NCI-H1105 treated with DMSO at 0.1 percent for 48 hours (cell line): ENCODE data around the gene TMC8.
"Not testable (repeated sequence)": the region's sequence is repeated elsewhere in the genome, so short reads cannot be mapped to it uniquely, and the experiment has no call there.

Source experiments
- DNase-seq: peaks from one replicate; lab custom pipeline; 2025; lab: John Stamatoyannopoulos, UW

TMC8 gene

GRCh38 chr17:78111016-78111726 lies 19.4 kb upstream of the TMC8 start:
- no peak for DNase-seq

DNA sequence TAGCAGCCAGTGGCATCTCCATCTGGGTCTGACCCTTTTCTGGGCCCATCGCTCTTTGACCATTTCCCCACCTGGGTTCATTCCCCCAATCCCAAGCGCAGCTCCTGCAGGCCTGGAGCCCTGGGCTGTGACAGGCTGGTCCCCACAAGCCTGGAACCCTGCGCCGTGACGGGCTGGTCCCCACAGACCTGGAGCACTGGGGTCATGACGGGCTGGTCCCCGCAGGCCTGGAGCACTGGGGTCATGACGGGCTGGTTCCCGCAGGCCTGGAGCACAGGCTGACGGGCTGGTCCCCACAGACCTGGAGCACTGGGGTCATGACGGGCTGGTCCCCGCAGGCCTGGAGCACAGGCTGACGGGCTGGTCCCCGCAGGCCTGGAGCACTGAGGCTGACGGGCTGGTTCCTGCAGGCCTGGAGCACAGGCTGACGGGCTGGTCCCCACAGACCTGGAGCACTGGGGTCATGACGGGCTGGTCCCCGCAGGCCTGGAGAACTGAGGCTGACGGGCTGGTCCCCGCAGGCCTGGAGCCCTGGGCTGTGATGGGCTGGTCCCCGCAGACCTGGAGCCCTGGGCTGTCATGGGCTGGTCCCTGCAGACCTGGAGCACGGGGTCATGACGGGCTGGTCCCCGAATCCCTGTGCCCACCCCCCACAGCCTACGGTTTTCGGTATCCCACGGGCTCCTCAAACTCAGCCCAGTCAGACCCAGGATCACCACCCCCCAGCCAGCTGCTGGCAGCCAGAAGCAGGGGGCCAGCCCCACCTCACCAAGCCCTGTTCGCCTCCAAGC lies 18.6 kb upstream of the TMC8 start:
- DNase-seq: no peak

- peak; percentile 43 for DNase-seq
These were observed 17.8 kb upstream of the TMC8 start for GRCh38 chr17:78112518-78113471.

GRCh38 chr17:78113804-78114785 lies 16.5 kb upstream of the TMC8 start:
- DNase-seq: no peak

DNA sequence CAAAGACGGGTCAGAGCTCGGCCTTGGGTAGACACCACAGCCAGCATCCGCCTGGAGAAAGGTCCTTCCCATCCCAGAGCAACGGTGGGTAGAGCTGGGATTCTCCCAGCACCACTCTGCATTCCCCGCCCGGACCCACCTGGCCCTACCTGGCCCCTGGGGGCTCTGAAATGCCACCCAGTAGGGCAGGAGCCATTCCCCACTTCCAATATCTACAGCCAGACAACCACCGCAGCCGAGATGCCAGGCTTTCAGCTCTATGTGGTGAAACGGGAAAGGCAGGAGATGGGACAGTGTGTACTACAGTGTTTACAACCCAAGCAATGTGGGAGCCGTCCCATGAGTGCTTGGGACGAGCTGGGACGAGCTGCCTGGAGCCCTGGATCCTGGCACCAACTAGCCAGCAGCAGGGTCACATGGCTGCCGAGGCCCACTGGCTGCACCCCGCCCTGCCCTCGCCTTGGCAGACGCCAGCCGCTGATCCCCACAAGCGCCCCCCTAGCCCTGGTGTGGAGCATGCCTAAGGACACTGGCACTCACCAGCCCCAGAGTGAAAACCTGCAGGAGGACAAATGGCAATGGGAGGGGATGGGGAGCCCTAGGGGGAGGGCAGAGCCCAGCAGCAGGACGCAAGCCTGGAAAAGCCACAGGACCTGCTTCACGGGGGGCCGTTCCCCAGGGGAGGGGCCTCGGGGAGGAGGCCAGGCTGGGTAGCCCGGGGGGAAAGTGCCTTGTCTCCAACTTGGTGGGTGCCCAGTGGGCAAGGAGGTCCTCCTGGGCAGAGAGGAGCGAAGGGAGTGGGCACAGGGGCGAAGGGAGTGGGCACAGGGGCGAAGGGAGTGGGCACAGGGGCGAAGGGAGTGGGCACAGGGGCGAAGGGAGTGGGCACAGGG lies 15.5 kb upstream of the TMC8 start:
- no peak for DNase-seq

- not testable (repeated sequence) for DNase-seq
These were observed 14.8 kb upstream of the TMC8 start for GRCh38 chr17:78115803-78116202.

DNA sequence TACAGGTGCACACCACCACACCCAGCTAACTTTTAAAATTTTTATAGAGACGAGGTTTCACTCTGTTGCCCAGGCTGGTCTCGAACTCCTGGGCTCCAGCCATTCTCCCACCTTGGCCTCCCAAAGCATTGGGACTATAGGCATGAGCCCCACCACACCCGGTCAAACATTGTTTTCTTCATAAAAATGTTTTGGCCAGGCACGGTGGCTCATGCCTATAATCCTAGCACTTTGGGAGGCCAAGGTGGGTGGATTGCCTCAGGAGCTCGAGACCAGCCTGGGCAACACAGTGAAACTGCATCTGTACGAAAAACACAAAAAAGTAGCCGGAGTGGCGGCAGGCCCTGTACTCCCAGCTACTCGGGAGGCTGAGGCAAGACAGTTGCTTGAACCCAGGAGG lies 14.2 kb upstream of the TMC8 start:
- no peak for DNase-seq

- peak; percentile 71 for DNase-seq
These were observed 13.3 kb upstream of the TMC8 start for GRCh38 chr17:78117027-78117981.

- DNase-seq: no peak
These were observed 11.8 kb upstream of the TMC8 start for GRCh38 chr17:78118801-78119241.

DNA sequence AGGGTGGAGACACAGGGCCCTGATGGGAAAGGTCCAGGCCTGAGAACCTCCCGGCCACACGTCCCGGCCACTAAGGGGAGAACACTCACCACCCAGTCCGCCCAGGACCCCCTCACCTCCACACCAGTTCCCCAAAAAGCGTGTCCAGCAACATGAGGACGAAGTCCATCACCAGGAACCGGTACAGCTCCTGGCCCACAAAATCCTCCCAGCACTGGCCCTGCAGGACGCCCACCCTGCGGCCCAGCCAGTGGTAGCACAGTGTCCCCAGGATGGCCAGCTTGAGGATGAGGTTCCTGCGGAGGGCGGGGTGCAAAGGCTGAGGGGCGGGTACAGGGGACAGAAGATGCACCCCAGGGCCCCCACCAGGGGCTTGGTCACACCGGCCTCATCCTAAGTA lies 10.0 kb upstream of the TMC8 start:
- no peak for DNase-seq

GRCh38 chr17:78120971-78121800 lies 9.4 kb upstream of the TMC8 start:
- no peak for DNase-seq

DNA sequence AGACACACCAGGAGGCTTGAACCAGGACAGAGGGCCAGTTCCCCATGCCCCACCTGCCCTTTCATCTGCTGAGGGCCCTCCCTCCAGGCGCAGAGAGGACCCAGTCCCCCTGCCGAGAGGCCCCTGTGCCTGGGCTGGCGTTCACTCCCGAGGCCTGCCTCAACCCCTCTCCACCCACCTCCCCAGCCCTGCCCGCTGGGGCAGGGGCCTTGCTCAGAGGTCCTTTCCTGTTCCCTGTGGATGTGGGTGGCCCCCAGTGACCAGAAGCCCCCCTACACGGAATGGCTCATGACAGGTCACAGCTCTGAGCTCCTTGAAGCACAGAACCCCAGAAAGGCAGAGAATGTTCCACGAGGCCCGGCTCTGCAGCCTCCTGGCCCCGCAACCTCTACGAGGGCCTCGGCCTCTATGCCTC lies 8.8 kb upstream of the TMC8 start:
- DNase-seq: no peak

DNA sequence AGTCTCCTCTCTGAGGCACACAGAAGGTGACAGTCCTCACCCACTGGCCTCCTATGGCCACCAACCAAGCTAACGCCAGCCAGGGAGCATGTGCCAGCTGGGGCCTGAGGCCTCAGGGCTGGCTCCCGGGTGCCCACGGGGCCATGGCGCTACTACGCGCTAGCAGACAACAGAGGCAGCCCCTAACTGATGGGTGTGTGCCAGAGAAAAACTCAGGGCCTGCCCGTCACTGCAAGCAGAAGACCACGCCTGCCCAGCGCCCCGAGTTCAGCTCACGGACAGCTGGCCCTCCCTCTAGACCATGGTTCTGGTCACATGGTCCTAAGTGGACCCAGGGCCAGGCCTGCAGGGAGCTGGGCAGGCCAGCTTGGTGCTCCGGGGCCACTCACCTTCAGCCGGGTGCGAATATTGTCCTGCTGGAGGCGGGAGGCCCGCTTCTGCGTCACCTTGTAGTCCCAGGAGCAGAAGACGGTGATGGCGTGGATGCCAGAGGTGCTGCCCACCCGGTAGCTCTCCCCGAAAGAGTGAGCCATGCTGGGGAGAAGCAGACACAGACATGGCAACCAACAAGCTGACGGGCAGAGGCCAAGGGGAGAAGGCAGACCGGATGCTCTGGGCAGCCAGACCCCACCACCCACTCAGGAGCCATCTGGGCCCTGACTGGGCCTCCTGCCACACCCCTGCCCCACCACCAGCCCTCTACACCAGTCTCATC lies 8.2 kb upstream of the TMC8 start:
- DNase-seq: no peak

GRCh38 chr17:78122931-78123249 lies 7.7 kb upstream of the TMC8 start:
- DNase-seq: no peak

DNA sequence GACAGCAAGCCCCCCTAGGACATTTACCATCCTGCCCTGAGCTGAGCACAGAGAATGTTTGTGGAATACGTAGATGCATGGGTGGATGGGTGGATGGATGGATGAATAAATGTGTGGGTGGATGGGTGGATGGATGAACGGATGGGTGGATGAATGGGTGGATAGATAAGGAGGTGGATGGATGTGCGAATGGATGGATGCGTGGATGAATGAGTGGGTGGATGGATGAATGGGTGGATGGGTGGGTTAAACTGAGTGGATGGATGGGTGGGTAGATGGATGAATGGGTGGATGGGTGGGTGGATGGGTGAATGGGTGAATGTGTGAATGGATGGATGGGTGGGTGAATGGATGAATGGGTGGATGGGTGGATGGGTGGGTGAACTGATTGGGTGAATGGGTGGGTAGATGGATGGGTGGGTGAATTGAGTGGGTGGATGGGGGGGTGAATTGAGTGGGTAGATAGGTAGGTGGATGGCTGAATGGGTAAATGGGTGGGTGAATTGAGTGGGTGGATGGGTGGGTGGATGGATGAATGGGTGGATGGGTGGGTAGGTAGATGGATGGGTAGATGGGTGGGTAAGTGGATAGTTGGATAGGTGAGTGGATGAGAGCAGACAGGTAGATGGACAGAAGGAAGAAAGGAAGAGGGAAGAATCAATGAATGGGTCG lies 7.2 kb upstream of the TMC8 start:
- no peak for DNase-seq

DNA sequence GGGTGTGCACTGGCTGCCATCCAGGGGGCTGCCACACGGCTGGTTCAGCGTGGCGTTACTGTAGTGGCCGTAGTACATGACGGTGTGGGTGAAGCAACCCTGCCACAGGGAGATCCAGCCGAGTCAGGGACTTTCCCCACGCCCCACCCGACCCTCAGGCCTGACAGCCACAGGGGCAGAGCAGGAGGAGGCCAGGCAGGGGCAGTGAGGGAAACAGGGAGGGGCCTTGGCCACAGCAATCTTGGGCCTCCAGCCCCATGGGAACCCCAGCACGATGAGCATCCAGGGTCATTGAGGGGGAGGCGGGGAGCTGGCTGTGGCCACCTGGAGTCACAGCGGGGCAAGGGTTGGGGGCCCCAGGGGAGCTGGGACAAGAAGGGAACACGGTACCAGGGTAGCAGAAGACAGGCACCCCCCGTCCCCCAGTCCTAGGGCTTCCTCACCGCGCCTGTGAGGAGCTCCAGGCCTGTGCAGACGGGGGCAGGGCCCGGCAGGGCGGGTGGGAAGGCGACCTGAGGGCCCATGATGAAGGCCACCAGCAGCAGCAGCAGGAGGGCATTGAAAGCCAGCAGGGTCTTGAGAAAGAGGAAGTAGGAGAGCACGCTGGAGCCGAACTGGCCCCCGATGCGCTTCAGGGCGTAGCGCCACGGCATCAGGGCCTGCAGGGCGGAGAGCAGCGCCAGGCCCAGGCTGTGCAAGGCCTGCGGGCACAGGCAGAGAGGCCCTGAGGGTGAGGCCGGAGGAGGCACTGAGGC lies 6.3 kb upstream of the TMC8 start:
- DNase-seq: no peak
